T1000 (cell line): ENCODE results near the gene MICALL2.

Source experiments
- DNase-seq: peaks from one replicate; lab custom pipeline; 2025; ENCODE audit warnings: mixed read lengths; lab: John Stamatoyannopoulos, UW

Gene MICALL2

DNA sequence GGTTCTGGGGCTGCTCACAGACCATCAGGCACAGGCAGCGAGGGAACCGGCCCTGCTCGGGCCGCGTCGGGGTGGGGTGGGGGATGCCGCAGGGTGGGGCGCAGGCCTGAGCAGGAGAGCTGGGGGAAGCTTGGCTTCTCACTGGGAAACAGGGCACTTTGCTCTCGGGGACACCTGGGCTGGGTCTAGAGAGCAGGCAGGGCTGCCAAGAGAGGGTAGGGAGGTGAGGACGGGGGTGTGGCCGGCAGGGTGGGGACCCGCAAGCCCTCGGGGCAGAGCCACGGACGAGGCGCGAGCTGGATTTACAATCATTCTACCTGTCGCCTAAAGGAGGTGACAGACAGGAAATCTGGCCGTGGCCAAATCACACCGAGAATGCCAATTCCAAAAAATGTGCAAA lies 33.9 kb upstream of the MICALL2 start:
- no peak for DNase-seq

DNA sequence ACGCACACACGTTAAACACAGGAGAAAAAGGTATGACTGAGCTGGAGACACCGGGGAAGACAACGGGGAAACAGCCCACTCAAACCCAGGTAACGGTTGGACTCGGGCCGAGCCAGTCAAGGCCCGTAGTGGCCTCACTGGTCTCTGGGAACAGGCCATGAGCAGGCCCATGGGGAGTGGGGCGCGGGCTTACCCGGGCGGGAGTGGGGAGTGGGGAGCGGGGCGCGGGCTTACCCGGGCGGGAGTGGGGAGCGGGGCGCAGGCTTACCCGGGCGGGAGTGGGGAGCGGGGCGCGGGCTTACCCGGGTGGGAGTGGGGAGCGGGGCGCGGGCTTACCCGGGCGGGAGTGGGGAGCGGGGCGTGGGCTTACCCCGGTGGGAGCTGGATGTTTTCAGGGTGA lies 33.4 kb upstream of the MICALL2 start:
- DNase-seq = no peak

- DNase-seq = no peak
Observed at GRCh38 chr7:1492221-1492620, 33.0 kb upstream of the MICALL2 start.

GRCh38 chr7:1490837-1491236 lies 31.6 kb upstream of the MICALL2 start:
- no peak for DNase-seq

GRCh38 chr7:1489336-1489735 lies 30.1 kb upstream of the MICALL2 start:
- no peak for DNase-seq

DNA sequence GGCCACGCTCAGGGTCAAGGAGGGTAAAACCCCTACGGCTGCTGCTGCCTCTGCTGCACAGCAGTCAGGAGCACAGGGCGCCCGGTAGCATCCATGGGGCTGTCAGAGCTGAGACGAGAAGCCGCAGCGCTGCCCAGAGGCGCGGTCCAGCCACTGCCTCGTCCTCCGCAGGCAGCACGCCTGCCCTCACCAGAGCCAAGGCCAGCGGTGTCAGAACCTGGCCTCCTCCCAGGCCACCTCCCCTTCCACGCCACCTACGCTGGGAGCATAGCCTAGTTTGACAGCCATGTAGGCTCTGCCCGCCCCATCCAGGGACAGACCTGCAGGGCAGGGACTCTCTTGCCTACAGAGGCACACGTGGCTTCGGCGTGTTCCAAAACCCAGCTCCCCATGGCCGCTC lies 28.7 kb upstream of the MICALL2 start:
- DNase-seq = no peak

GRCh38 chr7:1487466-1487865 lies 28.2 kb upstream of the MICALL2 start:
- DNase-seq = no peak

DNA sequence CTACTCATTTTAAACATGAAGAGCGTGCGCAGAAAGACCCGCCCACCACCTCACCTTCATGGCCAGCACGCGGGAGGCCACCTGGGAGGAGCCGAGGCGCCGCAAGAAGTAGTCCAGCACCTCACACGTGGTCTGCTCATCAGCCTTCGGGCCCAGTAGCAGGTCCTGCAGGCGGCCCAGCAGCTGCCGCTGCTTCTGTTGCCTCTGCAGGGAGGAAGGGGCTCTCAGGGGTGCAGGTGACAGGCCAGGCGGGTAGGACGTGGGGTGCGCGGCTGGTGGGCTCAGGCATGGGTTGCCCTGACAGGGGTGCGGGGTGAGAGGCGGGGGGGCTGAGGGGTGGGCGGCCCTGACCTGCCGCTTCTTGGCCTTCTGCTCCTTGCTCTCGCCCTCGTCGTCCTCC lies 27.3 kb upstream of the MICALL2 start:
- no peak for DNase-seq

- no peak for DNase-seq
Observed at GRCh38 chr7:1485156-1485555, 25.9 kb upstream of the MICALL2 start.

DNA sequence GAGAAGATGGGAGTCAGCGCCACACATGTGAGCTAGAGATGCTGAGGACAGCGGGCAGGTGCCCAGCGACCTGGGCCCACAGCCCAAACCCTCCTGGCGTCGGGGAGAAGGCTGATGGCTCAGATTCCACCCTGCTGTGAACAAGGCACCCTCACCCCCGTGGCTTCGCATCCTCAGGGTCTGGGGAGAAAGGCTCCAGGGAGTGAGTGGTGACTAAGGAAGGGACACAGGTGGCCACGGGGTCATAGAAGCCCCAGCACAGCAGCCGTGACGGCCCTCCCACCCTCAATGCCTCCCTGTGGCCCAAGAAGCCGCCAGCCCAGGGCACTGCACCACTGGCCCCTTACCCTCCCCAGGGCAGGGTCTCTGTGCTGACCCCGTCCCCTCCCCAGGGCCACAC lies 25.3 kb upstream of the MICALL2 start:
- no peak for DNase-seq

DNA sequence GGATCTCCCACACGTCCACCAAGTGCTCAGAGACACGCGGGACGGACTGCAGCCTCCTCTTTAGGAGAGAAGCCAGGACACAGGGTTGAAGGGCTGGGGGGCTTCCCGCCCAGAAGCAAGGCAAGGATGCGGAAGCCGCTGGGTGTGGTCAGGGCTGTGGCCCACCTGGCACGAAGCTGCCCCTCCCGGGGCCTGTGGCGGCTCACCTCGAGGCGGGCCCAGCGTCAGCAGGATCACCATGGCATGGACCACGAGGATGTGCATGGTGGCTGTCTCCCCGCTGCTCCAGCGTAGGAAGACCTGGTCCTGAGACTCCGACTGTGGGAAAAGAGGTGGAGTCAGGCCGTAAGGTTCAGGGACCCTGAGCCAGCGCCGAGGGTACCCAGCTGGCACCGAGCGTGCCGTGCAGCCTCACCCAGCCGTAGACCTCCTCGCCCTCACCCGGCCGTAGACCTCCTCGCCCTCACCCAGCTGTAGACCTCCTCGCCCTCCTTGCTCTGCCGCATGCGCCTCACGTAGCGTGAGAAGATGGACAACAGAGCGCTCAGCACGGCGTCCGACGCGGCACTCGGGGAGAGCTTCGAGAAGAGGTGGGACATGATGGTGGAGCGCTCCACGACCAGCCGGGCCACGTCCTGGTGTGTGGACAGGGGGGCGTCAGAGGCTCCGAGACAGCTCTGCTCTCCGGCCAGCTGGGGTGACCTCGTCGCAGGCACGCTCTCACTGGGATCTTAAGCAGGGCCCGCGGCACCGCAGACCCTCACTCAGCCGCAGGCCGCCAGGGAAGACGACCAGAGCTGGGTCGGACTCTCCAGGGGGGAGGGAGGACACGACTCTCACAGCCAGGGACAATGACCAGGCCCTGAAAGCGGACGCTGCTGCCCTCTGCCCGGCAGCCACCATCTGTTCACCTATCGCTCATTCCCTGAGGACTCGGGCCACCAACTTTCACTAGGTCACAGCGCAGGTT lies 24.6 kb upstream of the MICALL2 start:
- DNase-seq = no peak

DNA sequence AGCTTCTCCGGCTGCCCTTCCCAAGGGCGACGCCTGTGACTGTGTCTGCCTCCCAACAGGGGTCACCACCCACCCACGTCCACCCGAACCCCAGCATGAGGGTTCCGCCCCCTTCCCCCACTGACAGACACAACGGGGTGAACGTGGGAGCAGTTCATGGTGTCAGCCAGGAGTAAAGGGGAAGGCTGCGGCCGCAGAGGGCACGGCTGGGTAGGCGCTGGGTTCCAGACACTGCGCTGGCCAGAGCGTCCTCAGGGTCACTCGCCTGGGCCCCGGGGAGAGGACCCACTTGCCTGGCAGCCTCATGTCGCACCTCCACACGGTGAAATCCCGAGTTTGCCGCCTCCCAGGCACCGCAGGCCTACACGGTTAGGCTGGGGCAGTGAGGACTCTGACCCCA lies 23.8 kb upstream of the MICALL2 start:
- DNase-seq = no peak

DNA sequence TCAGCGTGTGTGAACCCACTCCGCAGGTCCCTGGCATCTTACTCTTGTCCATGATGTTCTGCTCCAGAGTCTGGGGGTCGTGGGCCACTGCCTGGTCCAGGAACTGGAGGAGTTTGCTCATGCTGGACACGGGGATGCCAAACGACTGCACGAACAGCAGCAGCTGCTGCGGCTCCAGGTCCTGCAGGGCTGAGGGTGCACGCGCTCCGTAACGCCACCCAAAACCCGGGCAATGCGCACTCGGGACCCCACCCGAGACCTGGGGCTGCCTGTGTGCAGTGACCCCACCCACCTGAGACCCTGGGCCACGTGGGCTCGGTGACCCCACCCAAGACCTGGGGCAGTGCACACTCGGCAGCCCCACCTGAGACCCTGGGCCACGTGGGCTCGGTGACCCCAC lies 22.0 kb upstream of the MICALL2 start:
- DNase-seq = no peak

DNA sequence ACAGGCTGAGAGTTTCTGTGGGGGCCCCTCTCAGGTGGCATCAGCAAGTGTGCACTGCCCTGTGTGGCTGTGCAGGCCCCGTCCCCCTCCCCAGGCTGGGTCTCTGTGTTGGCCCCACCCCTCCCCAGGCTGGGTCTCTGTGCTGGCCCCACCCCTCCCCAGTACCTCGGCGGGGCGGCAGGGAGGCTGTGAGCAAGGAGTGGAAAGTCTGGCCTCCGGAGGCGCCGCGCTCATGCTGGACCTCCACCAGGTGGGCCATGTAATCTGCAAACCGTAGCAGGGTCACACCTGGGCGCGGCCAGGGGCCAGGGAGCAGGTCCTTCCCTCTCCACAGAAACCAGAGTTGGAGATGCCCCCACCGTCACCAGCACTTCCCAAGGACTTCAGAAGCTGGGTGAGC lies 21.4 kb upstream of the MICALL2 start:
- DNase-seq = no peak

DNA sequence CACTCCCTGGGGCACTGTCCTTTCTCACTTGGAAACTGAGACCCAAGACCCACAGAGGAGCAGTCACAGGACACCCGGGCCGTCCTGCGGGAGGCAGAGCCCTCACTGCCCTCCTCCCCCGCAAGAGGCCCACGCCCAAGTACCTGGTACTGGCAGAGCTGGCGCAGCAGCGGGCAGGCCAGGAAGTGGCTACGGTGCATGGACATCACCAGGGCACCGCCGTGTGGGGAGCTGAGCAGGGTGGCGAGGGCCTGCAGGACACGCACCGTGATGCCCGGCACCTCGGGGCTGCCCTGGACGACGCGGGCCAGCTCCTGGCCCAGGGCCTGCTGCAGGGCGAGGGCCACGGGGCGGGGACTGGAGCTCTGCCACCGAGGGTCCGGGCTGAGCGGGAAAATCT lies 20.0 kb upstream of the MICALL2 start:
- no peak for DNase-seq

DNA sequence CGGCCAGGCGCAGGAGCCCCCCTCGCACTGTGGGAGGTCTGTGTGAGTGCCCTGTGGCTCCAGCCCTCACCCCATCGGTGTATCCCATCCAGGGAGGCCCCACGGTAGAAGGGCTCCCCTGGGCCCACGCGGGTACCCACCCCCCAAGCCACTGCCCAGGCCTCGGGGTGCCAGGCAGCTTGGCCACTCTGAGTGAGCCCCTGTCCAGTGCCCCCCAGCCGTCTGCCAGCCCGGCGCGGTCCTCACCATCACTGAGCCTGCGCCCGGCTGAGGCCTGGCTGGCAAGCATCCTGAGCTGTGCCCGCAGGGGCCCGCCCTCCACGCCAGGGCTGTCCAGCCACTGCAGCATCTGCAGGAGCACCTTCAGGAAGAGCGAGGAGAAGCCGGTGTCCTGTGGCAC lies 19.2 kb upstream of the MICALL2 start:
- DNase-seq = no peak

DNA sequence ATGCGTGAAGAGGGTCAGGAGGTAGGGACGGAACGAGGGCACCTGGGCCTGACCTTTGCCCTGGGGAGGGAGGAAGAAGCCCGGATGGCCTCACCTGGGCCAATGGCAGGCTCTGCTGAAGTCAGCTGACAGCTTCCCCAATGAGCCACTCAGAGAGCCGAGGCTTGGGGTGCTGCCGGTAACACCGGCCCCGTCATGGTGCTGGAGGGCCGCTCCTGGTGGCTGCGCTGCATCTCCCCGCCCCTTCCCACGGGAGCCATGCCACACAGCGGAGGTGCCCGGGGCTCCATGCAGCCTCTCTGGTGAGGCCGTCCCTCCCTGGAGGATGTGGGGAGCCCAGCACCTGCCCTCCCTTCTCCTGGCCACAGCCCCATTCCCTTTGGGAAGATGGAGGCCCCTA lies 17.6 kb upstream of the MICALL2 start:
- no peak for DNase-seq

DNA sequence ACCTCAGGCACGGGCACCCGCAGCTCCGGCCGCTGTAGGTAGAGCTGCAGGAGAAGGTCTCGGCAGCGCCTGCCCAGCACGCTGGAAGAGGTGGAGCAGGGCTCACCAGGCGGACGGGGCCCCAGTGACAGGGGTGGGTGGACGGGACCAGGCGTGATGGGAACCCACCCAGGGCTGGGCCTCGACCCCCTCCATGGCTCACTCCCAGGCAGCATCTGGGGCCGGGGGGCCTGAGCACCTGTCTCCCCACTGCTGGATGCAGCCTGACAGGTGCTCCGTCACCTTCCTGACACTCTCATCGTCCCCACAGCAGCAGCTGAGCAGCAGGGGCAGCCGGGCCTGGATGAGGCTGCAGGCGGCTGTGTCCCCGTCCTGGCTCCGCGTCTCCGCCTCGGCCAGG lies 16.7 kb upstream of the MICALL2 start:
- DNase-seq = no peak

GRCh38 chr7:1475393-1475792 lies 16.1 kb upstream of the MICALL2 start:
- no peak for DNase-seq

GRCh38 chr7:1474736-1475135 lies 15.5 kb upstream of the MICALL2 start:
- DNase-seq = no peak

- DNase-seq = peak; percentile 65
Observed at GRCh38 chr7:1473864-1474512, 14.7 kb upstream of the MICALL2 start.

DNA sequence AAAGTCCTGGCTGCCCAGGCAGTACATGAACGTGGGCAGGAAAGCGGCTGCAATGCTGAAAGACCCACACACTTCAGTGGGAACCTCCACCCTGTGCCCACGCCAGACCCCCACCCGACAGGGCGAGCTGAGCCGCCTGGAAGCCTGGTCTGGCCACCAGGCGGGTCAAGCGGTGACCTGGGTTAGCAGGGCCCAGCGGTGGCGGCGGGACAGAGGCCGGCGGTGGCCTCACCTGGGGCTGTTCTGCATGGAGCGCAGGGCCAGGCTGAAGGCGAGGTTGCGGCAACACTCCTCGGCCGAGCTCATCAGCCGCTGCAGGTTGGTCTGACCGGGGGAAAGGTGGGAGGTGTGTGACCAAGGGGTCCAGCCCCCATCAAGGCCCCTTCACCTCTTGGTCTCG lies 11.6 kb upstream of the MICALL2 start:
- no peak for DNase-seq

DNA sequence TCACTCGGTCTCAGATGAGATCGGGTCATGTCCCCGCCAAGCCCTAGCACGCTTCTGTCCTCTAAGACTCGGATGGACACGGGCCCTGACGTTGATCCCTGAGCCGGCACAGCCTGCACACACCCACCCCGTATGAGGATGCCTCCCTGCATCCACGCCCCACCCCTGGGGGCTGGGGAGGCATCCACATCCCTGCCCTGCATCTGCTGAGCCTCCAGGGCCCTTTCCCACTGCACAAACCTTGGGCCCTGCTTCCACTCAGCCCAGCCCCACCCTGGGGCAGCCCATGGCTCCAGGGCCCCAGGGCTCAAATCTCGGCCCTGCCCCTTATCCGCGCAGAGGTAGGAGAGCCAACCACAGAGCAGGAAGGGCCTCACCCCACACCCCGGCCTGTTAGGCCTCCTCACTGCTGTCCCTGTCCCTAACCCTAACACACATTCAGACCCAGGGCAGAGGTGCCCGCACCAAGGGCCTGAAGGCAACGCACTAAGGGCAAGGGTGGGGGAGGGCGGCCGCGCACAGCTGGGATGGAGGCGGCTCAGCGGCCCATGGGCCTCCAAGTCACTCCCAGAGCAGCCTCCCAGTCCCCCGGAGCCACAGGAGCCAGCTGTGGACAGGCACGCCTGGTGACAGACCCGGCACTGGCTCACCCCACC lies 9.5 kb upstream of the MICALL2 start:
- DNase-seq = no peak
